Esophagus squamous epithelium (tissue), 5 donors: Measurements from ENCODE around the gene MX2. TPM values are rescaled to one million over a fixed set of nuclear protein-coding genes. Genes with fewer than 3 reads are reported as not detected.
"Not testable (repeated sequence)": the region's sequence is repeated elsewhere in the genome, so short reads cannot be mapped to it uniquely, and the experiment has no call there.

Source experiments
- DNase-seq: peaks from one replicate; lab custom pipeline; 2025; lab: John Stamatoyannopoulos, UW
- H3K27ac ChIP-seq, 4 donors: fragments of 200-600 bp; sonication (generic); one replicate each; pipeline ENCODE4 v1.5.1; 2016 to 2019; ENCODE audit warnings: mild to moderate bottlenecking in 1 of 4
- H3K27me3 ChIP-seq, 4 donors: fragments of 200-600 bp; sonication (generic); 1 replicate in 3 of 4; 2 replicates in 1 of 4; pipeline versions ENCODE4 v1.5.1 to v1.6.0; 2017 to 2021; ENCODE audit warnings: antibody characterized with exemption in 1 of 4
- H3K36me3 ChIP-seq, 3 donors: fragments of 200-600 bp; sonication (generic); one replicate each; pipeline ENCODE4 v1.5.1; 2016 to 2019
- H3K4me1 ChIP-seq, 3 donors: fragments of 200-600 bp; sonication (generic); one replicate each; pipeline ENCODE4 v1.5.1; 2017 to 2019
- H3K4me3 ChIP-seq, 4 donors: fragments of 200-600 bp; sonication (generic); 1 replicate in 3 of 4; 2 replicates in 1 of 4; pipeline ENCODE4 v1.5.1; 2016 to 2019; ENCODE audit warnings: mild to moderate bottlenecking in 2 of 4, moderate library complexity in 1 of 4
- H3K9me3 ChIP-seq, 3 donors: fragments of 200-600 bp; sonication (generic); one replicate each; pipeline ENCODE4 v1.5.1; 2016 to 2019
- CTCF ChIP-seq, 6 experiments: fragments of 450-650 bp in 4 of 6; fragments of 200-600 bp in 2 of 6; sonication (generic) in 2 of 6; IDR thresholded peaks; one replicate each; pipeline ENCODE4 v1.5.1; 2016 to 2019; ENCODE audit warnings: antibody characterized with exemption in 6 of 6, mild to moderate bottlenecking in 4 of 6, moderate library complexity in 4 of 6
- POLR2A ChIP-seq, 4 donors: fragments of 450-650 bp; IDR thresholded peaks; one replicate each; pipeline ENCODE4 v1.6.1; 2017; ENCODE audit warnings: antibody characterized with exemption in 4 of 4, mild to moderate bottlenecking in 4 of 4, moderate library complexity in 3 of 4
- WGBS, 2 donors: methylation state at CpG; one replicate each; pipeline ENCODE4 v1.1.5; 2018; 5-methylcytosine and 5-hydroxymethylcytosine counted together
- intact Hi-C: fragments of 100-400 bp; cut with DNase I; formaldehyde crosslinking; loops from one replicate; pipeline ENCODE4 v1.15.0; 2022
- total RNA-seq, 4 donors: library from RNA; depleted of rRNA; stranded (reverse); fragments of >200 nt; gene quantifications; one replicate each; pipeline ENCODE4 v1.1.0, GENCODE V29; 2016
- donor health status: DM: yes; HTN: yes; CAD: no.

The MX2 gene
- total RNA-seq, 4 donors from 2014 or later: 4.3 to 23.5 (median 8.5) TPM

- Histone ChIP-seq H3K9me3 (no peaks in the 10 kb centered on the region), H3K4me1 (peaks cover 9 to 41% (median 14%) of the 10 kb centered on the region in 3 donors), H3K27me3 (no peaks in the 10 kb centered on the region), H3K27ac (peak overlapping the region; percentile 74 to 85 (median 82)), H3K36me3 (peaks cover 0 to 42% (median 0%) of the 10 kb centered on the region in 3 donors), H3K4me3 (no peak overlapping the region)
- no peak for DNase-seq
- TF ChIP-seq POLR2A (IDR thresholded peaks at IDR 0.05) (no peak), CTCF (IDR thresholded peaks at IDR 0.05) (no peak)
- intact Hi-C loops: no loop called here
- WGBS, 2 donors: 85 to 90% methylated on average over 1 of the region's 1 CpG
Observed at GRCh38 chr21:41410361-41410760, 48.5 kb downstream of the MX2 start.

GRCh38 chr21:41410767-41411448 is 49.1 kb downstream of the MX2 start:
- Histone ChIP-seq H3K27me3 (no peaks in the 10 kb centered on the region), H3K4me1 (peaks cover 9 to 41% (median 14%) of the 10 kb centered on the region in 3 donors), H3K9me3 (no peaks in the 10 kb centered on the region), H3K4me3 (no peak overlapping the region), H3K36me3 (peaks cover 0 to 38% (median 0%) of the 10 kb centered on the region in 3 donors), H3K27ac (peak overlapping the region; percentile 74 to 85 (median 82))
- intact Hi-C loops: no loop called here
- WGBS, 2 donors: 54 to 55% methylated on average over 5 of the region's 5 CpGs
- no peak for TF ChIP-seq CTCF (IDR thresholded peaks at IDR 0.05)
- TF ChIP-seq POLR2A (IDR thresholded peaks at IDR 0.05): no peak
- no peak for DNase-seq

GRCh38 chr21:41411449-41412089 is 49.7 kb downstream of the MX2 start:
- peak overlapping the region; percentile 68 to 85 (median 80) for H3K27ac ChIP-seq

GRCh38 chr21:41417505-41417904 is 55.7 kb downstream of the MX2 start:
- Histone ChIP-seq H3K27ac (peak overlapping the region in 1 of 4 donors; percentile 94), H3K4me1 (peaks cover 3 to 40% (median 20%) of the 10 kb centered on the region in 3 donors)
- WGBS, 2 donors: 84 to 90% methylated on average over 2 of the region's 2 CpGs
- intact Hi-C loops, H3K36me3 ChIP-seq, H3K27me3 ChIP-seq, DNase-seq, H3K9me3 ChIP-seq, H3K4me3 ChIP-seq: not testable (repeated sequence)

More at GRCh38 chr21:41411449-41412089, 49.7 kb downstream of the MX2 start:
- peaks cover 9 to 41% (median 14%) of the 10 kb centered on the region in 3 donors for H3K4me1 ChIP-seq
- no peaks in the 10 kb centered on the region for H3K9me3 ChIP-seq
- H3K4me3 ChIP-seq: no peak overlapping the region
- TF ChIP-seq POLR2A (IDR thresholded peaks at IDR 0.05): no peak
- peak; percentile 11 to 75 (median 42) for TF ChIP-seq CTCF (IDR thresholded peaks at IDR 0.05)
- intact Hi-C loops: no loop called here
- H3K36me3 ChIP-seq: peaks cover 0 to 31% (median 0%) of the 10 kb centered on the region in 3 donors
- no peaks in the 10 kb centered on the region for H3K27me3 ChIP-seq
- DNase-seq: no peak
- WGBS, 2 donors: 48 to 60% methylated on average over 4 to 5 of the region's 5 CpGs

GRCh38 chr21:41418393-41418792 is 56.6 kb downstream of the MX2 start:
- Histone ChIP-seq H3K4me3 (no peak overlapping the region), H3K27me3 (no peaks in the 10 kb centered on the region), H3K4me1 (peaks cover 3 to 40% (median 20%) of the 10 kb centered on the region in 3 donors), H3K9me3 (no peaks in the 10 kb centered on the region), H3K36me3 (no peaks in the 10 kb centered on the region), H3K27ac (peak overlapping the region; percentile 29 to 94 (median 54))
- DNase-seq: no peak
- intact Hi-C loops: no loop called here
- no peak for TF ChIP-seq POLR2A (IDR thresholded peaks at IDR 0.05)
- no peak for TF ChIP-seq CTCF (IDR thresholded peaks at IDR 0.05)
- 84 to 86% methylated on average over 6 of the region's 6 CpGs for WGBS, 2 donors
